ENCODE results near the gene HOPX.

Gene HOPX

DNA sequence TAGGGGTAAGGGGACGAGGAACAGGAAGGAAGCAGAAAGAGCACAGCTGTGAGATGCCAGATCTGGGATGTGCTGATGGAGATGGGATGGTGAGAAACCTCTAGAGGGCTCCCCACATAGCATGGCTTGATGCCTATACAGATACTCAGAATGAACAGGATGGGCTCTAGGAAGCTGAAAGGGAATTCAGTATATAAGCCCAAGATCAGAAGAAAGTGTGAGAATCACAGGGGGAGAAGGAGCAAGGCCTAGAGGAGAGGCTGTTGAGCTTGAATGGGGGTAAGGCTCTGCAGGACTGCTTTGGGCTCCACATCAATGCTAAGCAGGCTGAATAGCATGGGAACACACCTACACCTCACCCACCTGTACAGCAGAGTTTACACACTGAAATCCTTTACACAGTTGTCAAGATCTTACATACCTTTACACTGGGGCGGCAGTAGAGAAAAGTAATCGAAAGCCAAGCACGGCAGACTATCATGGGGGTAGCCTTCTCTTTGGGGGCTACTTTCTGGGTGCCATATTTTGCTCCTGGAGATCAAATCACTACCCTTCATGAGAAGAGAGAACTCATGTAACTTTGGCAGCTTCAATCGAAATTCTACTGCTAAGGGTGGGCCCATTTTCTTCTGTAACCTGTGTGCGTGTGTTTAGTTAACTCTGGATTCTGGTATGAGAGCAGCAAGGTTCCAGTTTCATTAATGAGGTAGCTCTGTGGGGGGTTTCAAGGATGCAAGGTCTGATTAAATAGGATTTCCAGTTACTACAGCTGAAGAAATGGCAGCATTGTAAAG is 30.6 kb downstream of the HOPX start:
- H3K4me2 ChIP-seq (ENCODE audit: low read length) = no peak overlapping the region

DNA sequence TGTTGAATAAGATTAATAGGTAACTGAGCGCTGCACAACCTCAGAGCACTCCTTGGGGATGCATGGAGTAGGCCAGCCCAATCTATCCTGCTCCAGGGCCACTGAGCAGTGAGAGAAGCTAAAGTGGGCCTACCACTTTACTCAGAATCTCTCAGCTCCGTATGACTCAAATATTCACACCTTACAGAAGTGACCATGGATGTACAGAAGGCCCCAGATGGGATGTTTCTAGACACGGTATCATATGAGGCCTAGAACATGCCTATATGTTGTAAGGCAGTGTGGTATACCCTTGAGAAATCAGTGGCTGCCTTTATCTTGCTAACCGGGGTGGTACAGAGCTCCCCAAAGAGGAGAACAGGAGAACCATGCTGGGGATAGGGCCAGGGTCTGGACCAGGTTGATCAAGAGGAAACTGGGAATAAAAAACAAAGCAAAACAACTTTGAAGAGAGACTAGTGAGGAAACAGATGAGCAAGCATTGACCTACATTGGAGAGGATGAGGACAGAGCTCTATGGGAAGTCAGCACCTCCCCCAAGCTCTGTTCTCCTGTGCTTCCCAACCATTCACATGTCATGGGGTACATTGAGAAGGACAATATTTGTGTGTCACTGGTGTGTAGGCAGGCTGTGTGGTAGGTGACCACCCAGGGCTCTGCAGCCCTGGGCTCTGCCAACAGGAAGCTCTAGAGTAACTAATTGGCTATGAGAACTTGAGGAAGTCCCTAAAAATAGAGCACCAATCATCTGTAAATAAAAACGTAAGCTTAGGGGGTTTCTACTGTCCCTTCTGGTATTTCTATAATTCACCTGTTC is 31.4 kb downstream of the HOPX start:
- H3K27ac ChIP-seq (ENCODE audit: low read depth, low read length) = no peak overlapping the region
- no peaks in the 10 kb centered on the region; the same call in 1 of the 2 replicates for H3K9me3 ChIP-seq (ENCODE audit: control insufficient read depth, insufficient read depth, low read length)
- H3K4me2 ChIP-seq (ENCODE audit: low read length) = no peak overlapping the region
- no peak overlapping the region for H3K4me3 ChIP-seq (ENCODE audit: low read length)
- no peaks in the 10 kb centered on the region for H4K20me1 ChIP-seq (ENCODE audit: control insufficient read depth, insufficient read depth, low read depth, low read length)
- H3K9me2 ChIP-seq (replicated peaks; ENCODE audit: control insufficient read depth, low read length) = no peaks in the 10 kb centered on the region
- H3F3A ChIP-seq (ENCODE audit: control insufficient read depth, insufficient read depth) = no peaks in the 10 kb centered on the region
- TF ChIP-seq CTCF (IDR thresholded peaks at IDR 0.05; ENCODE audit: low read depth, low read length, poor library complexity, severe bottlenecking) (no peak), EZH2phosphoT487 (IDR thresholded peaks at IDR 0.05; ENCODE audit: borderline replicate concordance, low read length) (no peak)
- H3K36me3 ChIP-seq (ENCODE audit: control insufficient read depth, low read length) = no peaks in the 10 kb centered on the region
- H3K27me3 ChIP-seq (ENCODE audit: control insufficient read depth, low read length) = peaks cover 15% of the 10 kb centered on the region
- peaks cover 8% of the 10 kb centered on the region for H3K4me1 ChIP-seq (ENCODE audit: control insufficient read depth, low read length)
- H3K79me2 ChIP-seq (ENCODE audit: control insufficient read depth, low read length) = no peaks in the 10 kb centered on the region

More for the DNA sequence above, 30.6 kb downstream of the HOPX start:
- Histone ChIP-seq H3K9me2 (replicated peaks; ENCODE audit: control insufficient read depth, low read length) (no peaks in the 10 kb centered on the region), H3K4me1 (ENCODE audit: control insufficient read depth, low read length) (peaks cover 12% of the 10 kb centered on the region), H3K27ac (ENCODE audit: low read depth, low read length) (no peak overlapping the region), H3K4me3 (ENCODE audit: low read length) (no peak overlapping the region), H3K36me3 (ENCODE audit: control insufficient read depth, low read length) (no peaks in the 10 kb centered on the region), H3K27me3 (ENCODE audit: control insufficient read depth, low read length) (peaks cover 23% of the 10 kb centered on the region), H3K79me2 (ENCODE audit: control insufficient read depth, low read length) (no peaks in the 10 kb centered on the region), H3F3A (ENCODE audit: control insufficient read depth, insufficient read depth) (no peaks in the 10 kb centered on the region), H3K9me3 (ENCODE audit: control insufficient read depth, insufficient read depth, low read length) (no peaks in the 10 kb centered on the region; the same call in 1 of the 2 replicates), H4K20me1 (ENCODE audit: control insufficient read depth, insufficient read depth, low read depth, low read length) (no peaks in the 10 kb centered on the region)
- TF ChIP-seq CTCF (IDR thresholded peaks at IDR 0.05; ENCODE audit: low read depth, low read length, poor library complexity, severe bottlenecking) = no peak
- no peak for TF ChIP-seq EZH2phosphoT487 (IDR thresholded peaks at IDR 0.05; ENCODE audit: borderline replicate concordance, low read length)

DNA sequence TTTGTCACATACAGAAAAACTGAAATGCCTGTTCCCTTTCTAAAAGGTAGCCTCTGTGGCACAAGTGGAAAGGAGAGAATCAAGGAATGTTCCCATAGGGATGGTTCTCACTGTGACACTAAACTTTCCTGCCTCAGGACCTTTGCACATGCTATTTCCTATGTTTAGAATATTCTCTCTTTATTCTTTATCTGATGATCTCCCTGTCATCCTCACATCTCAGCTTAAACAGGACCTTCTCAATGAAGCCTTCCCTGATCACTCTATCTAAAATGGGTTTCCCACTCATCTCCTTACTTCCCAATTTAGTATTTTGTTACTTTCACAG is 32.3 kb downstream of the HOPX start:
- Histone ChIP-seq H4K20me1 (ENCODE audit: control insufficient read depth, insufficient read depth, low read depth, low read length) (no peaks in the 10 kb centered on the region), H3K27ac (ENCODE audit: low read depth, low read length) (no peak overlapping the region), H3K4me1 (ENCODE audit: control insufficient read depth, low read length) (peaks cover 8% of the 10 kb centered on the region), H3F3A (ENCODE audit: control insufficient read depth, insufficient read depth) (no peaks in the 10 kb centered on the region), H3K9me2 (replicated peaks; ENCODE audit: control insufficient read depth, low read length) (no peaks in the 10 kb centered on the region), H3K27me3 (ENCODE audit: control insufficient read depth, low read length) (peaks cover 6% of the 10 kb centered on the region), H3K4me3 (ENCODE audit: low read length) (no peak overlapping the region), H3K79me2 (ENCODE audit: control insufficient read depth, low read length) (no peaks in the 10 kb centered on the region), H3K36me3 (ENCODE audit: control insufficient read depth, low read length) (no peaks in the 10 kb centered on the region), H3K9me3 (ENCODE audit: control insufficient read depth, insufficient read depth, low read length) (no peaks in the 10 kb centered on the region; the same call in 1 of the 2 replicates), H3K4me2 (ENCODE audit: low read length) (no peak overlapping the region)
- TF ChIP-seq EZH2phosphoT487 (IDR thresholded peaks at IDR 0.05; ENCODE audit: borderline replicate concordance, low read length) = no peak
- no peak for TF ChIP-seq CTCF (IDR thresholded peaks at IDR 0.05; ENCODE audit: low read depth, low read length, poor library complexity, severe bottlenecking)
